ENCODE results near the gene CSH2. TPM values are rescaled to one million over a fixed set of nuclear protein-coding genes. Genes with fewer than 3 reads are reported as not detected.
A peak's percentile ranks its signal among the peaks of the same experiment; 100 is the strongest.
"Not testable (repeated sequence)": the region's sequence is repeated elsewhere in the genome, so short reads cannot be mapped to it uniquely, and the experiment has no call there.

Gene CSH2
- total RNA-seq, 2 donors from 2014 or later: not detected

- intact Hi-C loops (cut with DNase I); H3K4me1 ChIP-seq: not testable (repeated sequence)
Observed at GRCh38 chr17:63892316-63893037, 19.0 kb upstream of the CSH2 start.

GRCh38 chr17:63889026-63889848, 15.8 kb upstream of the CSH2 start:
- H3K9me3 ChIP-seq; H3K4me1 ChIP-seq; intact Hi-C loops (cut with DNase I); H3K27ac ChIP-seq; H3K4me3 ChIP-seq; H3K36me3 ChIP-seq; H3K9ac ChIP-seq (ENCODE audit: low read depth in 2 of 2, low read length in 2 of 2); H3K27me3 ChIP-seq: not testable (repeated sequence)
- peak; percentile 25 for DNase-seq

More at GRCh38 chr17:63892316-63893037, 19.0 kb upstream of the CSH2 start:
- H3K4me3 ChIP-seq; H3K9me3 ChIP-seq; H3K9ac ChIP-seq (ENCODE audit: low read depth in 2 of 2, low read length in 2 of 2); H3K36me3 ChIP-seq; H3K27me3 ChIP-seq; DNase-seq; H3K27ac ChIP-seq: not testable (repeated sequence)

- intact Hi-C loops (cut with DNase I); H3K4me3 ChIP-seq; H3K27ac ChIP-seq; H3K4me1 ChIP-seq; H3K9me3 ChIP-seq; H3K9ac ChIP-seq (ENCODE audit: low read depth in 2 of 2, low read length in 2 of 2); DNase-seq; H3K27me3 ChIP-seq; H3K36me3 ChIP-seq: not testable (repeated sequence)
Observed at GRCh38 chr17:63885119-63885518, 11.6 kb upstream of the CSH2 start.

GRCh38 chr17:63882626-63883126, 9.2 kb upstream of the CSH2 start:
- not testable (repeated sequence) for H3K9me3 ChIP-seq, H3K36me3 ChIP-seq

GRCh38 chr17:63881935-63882601, 8.6 kb upstream of the CSH2 start, which contains the start of gene GH2:
Gene GH2, minus strand, starts transcription at chr17:63881944. Its CDS starts 143 bp downstream, at chr17:63881801.
- H3K27ac ChIP-seq: no peak within 1 kb of the TSS
- peak; percentile 38 for DNase-seq
- intact Hi-C loops (cut with DNase I): no loop called here
- no peaks in the 10 kb centered on the region for H3K36me3 ChIP-seq
- no peaks in the 10 kb centered on the region for H3K9me3 ChIP-seq
- no peak within 1 kb of the TSS for H3K9ac ChIP-seq (ENCODE audit: low read depth in 2 of 2, low read length in 2 of 2)
- TF ChIP-seq CTCF (IDR thresholded peaks at IDR 0.05): peak; percentile 38
- H3K4me3 ChIP-seq: no peak within 1 kb of the TSS
- H3K4me1 ChIP-seq: no peaks in the 10 kb centered on the region
- H3K27me3 ChIP-seq: no peaks in the 10 kb centered on the region

More at GRCh38 chr17:63882626-63883126, 9.2 kb upstream of the CSH2 start:
- H3K27me3 ChIP-seq; intact Hi-C loops (cut with DNase I); H3K9ac ChIP-seq (ENCODE audit: low read depth in 2 of 2, low read length in 2 of 2); DNase-seq; H3K4me1 ChIP-seq; H3K4me3 ChIP-seq; H3K27ac ChIP-seq: not testable (repeated sequence)

GRCh38 chr17:63881337-63881736, 7.9 kb upstream of the CSH2 start:
- H3K4me3 ChIP-seq; DNase-seq; intact Hi-C loops (cut with DNase I); H3K36me3 ChIP-seq; H3K27me3 ChIP-seq; H3K9ac ChIP-seq (ENCODE audit: low read depth in 2 of 2, low read length in 2 of 2); H3K4me1 ChIP-seq; H3K9me3 ChIP-seq; H3K27ac ChIP-seq: not testable (repeated sequence)

- Histone ChIP-seq H3K4me3 (no peak overlapping the region), H3K9ac (ENCODE audit: low read depth in 2 of 2, low read length in 2 of 2) (no peak overlapping the region), H3K9me3 (no peaks in the 10 kb centered on the region), H3K27me3 (no peaks in the 10 kb centered on the region), H3K27ac (no peak overlapping the region), H3K4me1 (no peaks in the 10 kb centered on the region), H3K36me3 (no peaks in the 10 kb centered on the region)
- intact Hi-C loops (cut with DNase I): no loop called here
- no peak for DNase-seq
- no peak for TF ChIP-seq CTCF (IDR thresholded peaks at IDR 0.05)
Observed at GRCh38 chr17:63880706-63881105, 7.2 kb upstream of the CSH2 start.

GRCh38 chr17:63878413-63878812, 4.9 kb upstream of the CSH2 start:
- intact Hi-C loops (cut with DNase I); H3K4me1 ChIP-seq; H3K27me3 ChIP-seq; H3K9me3 ChIP-seq; H3K9ac ChIP-seq (ENCODE audit: low read depth in 2 of 2, low read length in 2 of 2); H3K4me3 ChIP-seq; H3K27ac ChIP-seq; H3K36me3 ChIP-seq; DNase-seq: not testable (repeated sequence)

GRCh38 chr17:63874693-63875092, 1.2 kb upstream of the CSH2 start:
- H3K4me3 ChIP-seq; DNase-seq; intact Hi-C loops (cut with DNase I): not testable (repeated sequence)

GRCh38 chr17:63874061-63874626, 667 bp upstream of the CSH2 start:
- H3K4me3 ChIP-seq; intact Hi-C loops (cut with DNase I); H3K4me1 ChIP-seq; H3K9ac ChIP-seq (ENCODE audit: low read depth in 2 of 2, low read length in 2 of 2); H3K36me3 ChIP-seq; DNase-seq; H3K27ac ChIP-seq; H3K27me3 ChIP-seq; H3K9me3 ChIP-seq: not testable (repeated sequence)

More at GRCh38 chr17:63874693-63875092, 1.2 kb upstream of the CSH2 start:
- not testable (repeated sequence) for H3K9me3 ChIP-seq; H3K4me1 ChIP-seq; H3K9ac ChIP-seq (ENCODE audit: low read depth in 2 of 2, low read length in 2 of 2); H3K27me3 ChIP-seq; H3K36me3 ChIP-seq; H3K27ac ChIP-seq
